OCI-LY1 (cell line): ENCODE measurements around the gene GRAMD1B.
"Not testable (repeated sequence)": the region's sequence is repeated elsewhere in the genome, so short reads cannot be mapped to it uniquely, and the experiment has no call there.

Source experiments
- H2AFZ ChIP-seq: fragments of 200-600 bp; sonication (generic), shearing (Covaris generic); 2 replicates; pipeline ENCODE4 v1.6.0; 2014; ENCODE audit warnings: antibody characterized with exemption, mild to moderate bottlenecking, low read length
- H3F3A ChIP-seq: fragments of 200-600 bp; sonication (generic), shearing (Covaris generic); 2 replicates; pipeline ENCODE4 v1.6.0; 2014; ENCODE audit warnings: mild to moderate bottlenecking, antibody characterized with exemption, low read length, moderate library complexity; ENCODE audit not compliant: insufficient read depth
- H3K27ac ChIP-seq: fragments of 200-600 bp; sonication (generic); 2 replicates; pipeline ENCODE4 v1.5.1; 2014; ENCODE audit warnings: low read length, mixed run types, mild to moderate bottlenecking, low read depth; ENCODE audit not compliant: poor library complexity, severe bottlenecking
- H3K27me3 ChIP-seq: fragments of 200-600 bp; sonication (generic); 2 replicates; pipeline ENCODE4 v1.6.0; 2014; ENCODE audit warnings: antibody characterized with exemption, mild to moderate bottlenecking, low read length, moderate library complexity; ENCODE audit not compliant: insufficient read depth
- H3K36me3 ChIP-seq: fragments of 200-600 bp; sonication (generic); 2 replicates; pipeline ENCODE4 v1.6.1; 2014; ENCODE audit warnings: mild to moderate bottlenecking, antibody characterized with exemption, low read length, moderate library complexity, mixed read lengths; ENCODE audit not compliant: insufficient read depth
- H3K4me1 ChIP-seq: fragments of 200-600 bp; sonication (generic); 2 replicates; pipeline ENCODE4 v1.5.1; 2014; ENCODE audit warnings: mild to moderate bottlenecking, low read length, moderate library complexity; ENCODE audit not compliant: insufficient read depth, severe bottlenecking
- H3K4me2 ChIP-seq: fragments of 200-600 bp; sonication (generic), shearing (Covaris generic); 2 replicates; pipeline ENCODE4 v1.6.1; 2014; ENCODE audit warnings: low read length
- H3K4me3 ChIP-seq: fragments of 200-600 bp; sonication (generic); 2 replicates; pipeline ENCODE4 v1.5.1; 2014; ENCODE audit warnings: low read length, low read depth, mild to moderate bottlenecking, mixed read lengths; ENCODE audit not compliant: poor library complexity, severe bottlenecking
- H3K79me2 ChIP-seq: fragments of 200-600 bp; shearing (Covaris generic); 2 replicates; pipeline ENCODE4 v1.6.1; 2016; ENCODE audit warnings: mixed run types, low read length, mixed read lengths; ENCODE audit not compliant: insufficient read depth
- H3K9ac ChIP-seq: fragments of 200-600 bp; sonication (generic), shearing (Covaris generic); 2 replicates; pipeline ENCODE4 v1.6.1; 2014; ENCODE audit warnings: mild to moderate bottlenecking, low read length, mixed read lengths
- H3K9me2 ChIP-seq: fragments of 200-600 bp; sonication (generic), shearing (Covaris generic); 2 replicates; pipeline ENCODE4 v1.6.1; 2014; ENCODE audit warnings: low read depth, mild to moderate bottlenecking, low read length, mixed read lengths
- H3K9me3 ChIP-seq: fragments of 200-600 bp; shearing (Covaris generic); 2 replicates; pipeline ENCODE4 v1.6.1; 2014; ENCODE audit warnings: low read length, mixed read lengths
- H4K20me1 ChIP-seq: fragments of 200-600 bp; sonication (generic), shearing (Covaris generic); 2 replicates; pipeline ENCODE4 v1.6.0; 2016; ENCODE audit warnings: mild to moderate bottlenecking, low read length; ENCODE audit not compliant: insufficient read depth
- EZH2 ChIP-seq: fragments of 200-600 bp; sonication (generic), shearing (Covaris generic); IDR thresholded peaks from 2 replicates; pipeline ENCODE4 v1.8.0; 2017; ENCODE audit warnings: borderline replicate concordance, mixed run types, mild to moderate bottlenecking, antibody characterized with exemption, low read length, moderate library complexity, mixed read lengths
- TF ChIP-seq, protein P1 (sequence below): fragments of 200-600 bp; sonication (generic), shearing (Covaris generic); IDR thresholded peaks from 2 replicates; pipeline ENCODE4 v1.5.1; 2017; ENCODE audit warnings: mild to moderate bottlenecking, antibody characterized with exemption, low read length, moderate library complexity, mixed read lengths

The GRAMD1B gene

DNA sequence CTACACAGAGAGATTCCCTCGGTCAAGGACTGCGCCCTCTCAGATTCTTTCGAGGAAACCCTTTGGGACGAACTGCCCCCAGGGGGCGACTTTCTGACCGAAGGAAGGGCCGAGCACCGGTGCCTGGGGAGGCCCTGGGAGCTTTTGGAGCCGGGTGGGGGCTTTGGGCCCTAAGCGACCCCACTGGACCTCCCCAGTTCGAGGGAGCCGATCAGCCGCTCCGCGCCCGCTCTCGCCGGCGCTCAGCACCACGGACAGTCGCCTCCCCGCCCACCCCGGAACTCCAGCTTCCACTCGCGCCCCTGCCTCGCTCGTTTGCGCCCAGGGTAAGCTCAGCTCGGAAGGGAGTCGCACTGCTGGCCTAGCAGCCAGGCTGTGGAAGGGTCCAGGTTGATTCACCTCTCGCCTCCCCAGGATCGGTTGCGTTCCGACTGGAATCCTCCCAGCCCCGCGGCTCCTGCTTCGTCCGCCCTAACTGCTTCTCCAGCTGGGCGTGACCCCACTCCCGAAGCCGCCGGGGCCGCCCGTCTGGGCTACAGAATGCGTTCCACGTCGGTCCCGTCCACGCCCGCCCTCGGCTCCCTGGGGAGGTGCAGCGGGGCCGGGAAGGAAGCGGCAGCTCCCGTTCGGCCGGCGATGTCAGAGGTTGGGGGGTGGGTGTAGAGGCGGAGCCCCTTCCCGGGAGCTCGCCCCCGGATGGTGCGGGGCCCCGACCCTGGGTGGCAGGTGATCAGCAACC, 223.9 kb downstream of the GRAMD1B start:
- no peak overlapping the region for H3K4me2 ChIP-seq
- no peaks in the 10 kb centered on the region for H3K79me2 ChIP-seq
- TF ChIP-seq EZH2: no peak
- TF ChIP-seq, protein P1, sequence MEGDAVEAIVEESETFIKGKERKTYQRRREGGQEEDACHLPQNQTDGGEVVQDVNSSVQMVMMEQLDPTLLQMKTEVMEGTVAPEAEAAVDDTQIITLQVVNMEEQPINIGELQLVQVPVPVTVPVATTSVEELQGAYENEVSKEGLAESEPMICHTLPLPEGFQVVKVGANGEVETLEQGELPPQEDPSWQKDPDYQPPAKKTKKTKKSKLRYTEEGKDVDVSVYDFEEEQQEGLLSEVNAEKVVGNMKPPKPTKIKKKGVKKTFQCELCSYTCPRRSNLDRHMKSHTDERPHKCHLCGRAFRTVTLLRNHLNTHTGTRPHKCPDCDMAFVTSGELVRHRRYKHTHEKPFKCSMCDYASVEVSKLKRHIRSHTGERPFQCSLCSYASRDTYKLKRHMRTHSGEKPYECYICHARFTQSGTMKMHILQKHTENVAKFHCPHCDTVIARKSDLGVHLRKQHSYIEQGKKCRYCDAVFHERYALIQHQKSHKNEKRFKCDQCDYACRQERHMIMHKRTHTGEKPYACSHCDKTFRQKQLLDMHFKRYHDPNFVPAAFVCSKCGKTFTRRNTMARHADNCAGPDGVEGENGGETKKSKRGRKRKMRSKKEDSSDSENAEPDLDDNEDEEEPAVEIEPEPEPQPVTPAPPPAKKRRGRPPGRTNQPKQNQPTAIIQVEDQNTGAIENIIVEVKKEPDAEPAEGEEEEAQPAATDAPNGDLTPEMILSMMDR: no peak
- no peaks in the 10 kb centered on the region for H4K20me1 ChIP-seq
- H3K27me3 ChIP-seq: no peaks in the 10 kb centered on the region
- no peaks in the 10 kb centered on the region for H3K9me2 ChIP-seq
- no peaks in the 10 kb centered on the region for H3K4me1 ChIP-seq
- no peak overlapping the region for H3K27ac ChIP-seq
- no peaks in the 10 kb centered on the region for H3K36me3 ChIP-seq
- H3F3A ChIP-seq: no peaks in the 10 kb centered on the region
- no peak overlapping the region for H2AFZ ChIP-seq
- no peak overlapping the region for H3K9ac ChIP-seq
- H3K9me3 ChIP-seq: no peaks in the 10 kb centered on the region
- H3K4me3 ChIP-seq: no peak overlapping the region

DNA sequence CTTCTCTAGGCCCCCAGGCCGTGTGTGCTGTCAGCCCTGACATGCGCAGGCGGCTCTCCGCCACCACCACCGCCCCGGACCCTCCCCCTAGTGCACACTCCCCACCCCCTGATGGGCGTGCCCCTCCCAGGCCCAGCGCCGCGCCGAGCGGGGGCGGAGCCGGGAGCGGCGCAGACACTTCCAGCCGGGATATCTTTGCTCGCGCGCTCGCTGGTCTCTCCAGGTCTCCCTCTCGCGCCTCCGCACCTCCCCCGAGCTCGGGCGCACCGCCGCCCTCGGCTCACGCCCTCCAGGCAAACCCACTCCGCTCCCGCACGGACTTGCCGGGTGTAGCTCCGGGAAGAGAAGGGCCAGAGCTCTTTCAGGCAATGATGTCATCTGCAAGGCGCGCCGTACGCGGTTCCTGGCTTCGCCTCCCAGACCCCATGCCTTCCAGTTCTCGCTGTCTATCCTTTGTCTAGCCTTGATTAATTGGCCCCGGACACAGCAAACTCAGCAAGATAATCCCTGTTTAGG, 224.6 kb downstream of the GRAMD1B start, which contains the start of gene SCN3B:
Gene SCN3B, minus strand, starts transcription at position 59 of the 516 bp plus-strand sequence. CDS start 823 bp downstream, outside the sequence.
- TF ChIP-seq EZH2: no peak
- TF ChIP-seq, protein P1: no peak
- Histone ChIP-seq H3F3A (no peaks in the 10 kb centered on the region), H3K9me2 (no peaks in the 10 kb centered on the region), H3K4me2 (no peak within 1 kb of the TSS), H2AFZ (no peak within 1 kb of the TSS), H3K4me3 (no peak within 1 kb of the TSS), H3K79me2 (no peaks in the 10 kb centered on the region), H3K36me3 (no peaks in the 10 kb centered on the region), H3K4me1 (no peaks in the 10 kb centered on the region), H3K27ac (no peak within 1 kb of the TSS), H4K20me1 (no peaks in the 10 kb centered on the region), H3K9me3 (no peaks in the 10 kb centered on the region), H3K27me3 (no peaks in the 10 kb centered on the region), H3K9ac (no peak within 1 kb of the TSS)

DNA sequence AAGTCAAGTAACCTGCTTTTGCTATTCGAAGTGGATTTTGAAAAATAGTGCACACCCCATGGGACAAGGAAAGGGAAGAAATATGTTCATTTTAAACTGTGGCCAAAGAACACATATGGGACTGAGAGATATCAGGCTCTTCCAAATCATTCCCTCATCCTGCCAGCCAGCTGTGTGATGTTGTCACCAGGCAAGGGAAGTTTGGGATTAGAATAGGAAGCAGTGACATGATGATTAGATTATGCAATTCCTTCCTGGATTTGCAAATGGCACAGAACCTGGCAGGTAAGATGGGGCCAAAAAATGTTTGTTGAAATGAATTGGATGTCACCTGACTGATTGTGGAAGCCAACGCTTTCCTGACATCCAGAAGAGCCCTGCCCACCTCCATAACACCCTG, 229.2 kb downstream of the GRAMD1B start:
- Histone ChIP-seq H3F3A (no peaks in the 10 kb centered on the region), H3K36me3 (no peaks in the 10 kb centered on the region), H3K27ac (no peak overlapping the region), H3K79me2 (no peaks in the 10 kb centered on the region), H3K27me3 (no peaks in the 10 kb centered on the region), H3K9me2 (no peaks in the 10 kb centered on the region), H2AFZ (no peak overlapping the region), H4K20me1 (no peaks in the 10 kb centered on the region), H3K9me3 (no peaks in the 10 kb centered on the region), H3K4me1 (no peaks in the 10 kb centered on the region), H3K4me2 (no peak overlapping the region), H3K4me3 (no peak overlapping the region), H3K9ac (no peak overlapping the region)
- TF ChIP-seq, protein P1: no peak
- no peak for TF ChIP-seq EZH2

DNA sequence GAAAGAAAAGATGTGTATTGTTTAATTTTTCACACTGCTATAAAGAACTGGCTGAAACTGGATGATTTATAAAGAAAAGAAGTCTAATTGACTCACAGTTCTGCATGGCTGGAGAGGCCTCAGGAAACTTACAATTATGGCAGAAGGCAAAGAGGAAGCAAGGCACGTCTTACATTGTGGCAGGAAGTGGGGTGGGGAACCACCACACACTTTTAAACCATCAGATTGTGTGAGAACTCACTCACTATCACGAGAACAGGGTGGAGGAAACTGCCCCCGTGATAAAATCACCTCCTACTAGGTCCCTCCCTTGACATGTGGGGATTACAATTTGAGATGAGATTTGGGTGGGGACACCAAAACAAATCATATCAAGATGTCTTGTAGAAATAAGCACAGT, 229.9 kb downstream of the GRAMD1B start:
- not testable (repeated sequence) for H2AFZ ChIP-seq, H3K9ac ChIP-seq, H3K4me2 ChIP-seq, H3K9me3 ChIP-seq, H3F3A ChIP-seq, H4K20me1 ChIP-seq, H3K27me3 ChIP-seq, H3K36me3 ChIP-seq, H3K27ac ChIP-seq, H3K4me3 ChIP-seq, H3K79me2 ChIP-seq, H3K4me1 ChIP-seq, H3K9me2 ChIP-seq
